Measurements from ENCODE around the gene FMN2.

The FMN2 gene

DNA sequence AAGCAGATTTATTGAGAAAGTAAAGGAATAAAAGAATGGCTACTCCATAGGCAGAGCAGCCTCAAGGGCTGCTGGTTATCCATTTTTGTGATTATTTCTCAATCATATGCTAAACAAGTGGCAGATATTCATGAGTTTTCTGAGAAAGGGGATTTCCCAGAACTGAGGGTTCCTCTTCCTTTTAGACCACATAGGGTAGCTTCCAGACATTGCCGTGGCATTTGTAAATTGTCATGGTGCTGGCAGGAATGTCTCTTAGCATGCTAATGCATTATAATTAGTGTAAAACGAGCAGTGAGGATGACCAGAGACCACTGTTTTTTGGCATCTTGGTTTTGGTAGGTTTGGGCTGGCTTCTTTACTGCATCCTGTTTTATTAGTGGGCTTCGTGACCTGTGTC lies 16.8 kb upstream of the FMN2 start:
- Histone ChIP-seq H3K9me3 (ENCODE audit: control insufficient read depth, low read length) (no peaks in the 10 kb centered on the region), H3K27ac (ENCODE audit: low read depth, low read length, severe bottlenecking) (no peak overlapping the region), H3K4me3 (ENCODE audit: extremely low read depth, insufficient read depth, low read length, poor library complexity, severe bottlenecking) (no peak overlapping the region), H3K4me1 (ENCODE audit: control insufficient read depth, insufficient read depth, low read length, poor library complexity, severe bottlenecking) (no peaks in the 10 kb centered on the region), H3K36me3 (ENCODE audit: control insufficient read depth, insufficient read depth, low read length) (no peaks in the 10 kb centered on the region)
- 86 to 90% methylated on average over 1 to 2 of the region's 3 CpGs for WGBS, 2 experiments (ENCODE audit: insufficient coverage in 2 of 2)

DNA sequence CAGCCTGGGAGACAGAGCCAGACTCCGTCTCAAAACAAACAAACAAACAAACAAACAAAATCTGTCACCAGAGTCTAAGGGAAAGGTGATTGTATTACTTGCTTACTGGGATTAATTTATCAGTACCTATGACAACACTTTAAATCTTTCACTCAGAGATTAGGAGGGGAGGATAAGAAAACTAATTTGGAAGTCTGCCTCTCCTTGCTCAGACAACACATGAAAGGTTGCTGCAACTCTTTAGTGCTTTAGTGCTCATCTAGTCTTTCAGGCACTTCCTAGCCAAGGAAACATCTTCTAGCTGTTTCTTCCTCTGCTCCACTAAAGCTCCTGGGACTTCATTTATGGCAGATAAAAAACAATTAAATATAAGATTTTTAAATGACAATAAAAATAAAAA lies 7.3 kb upstream of the FMN2 start:
- no peaks in the 10 kb centered on the region for H3K36me3 ChIP-seq (ENCODE audit: control insufficient read depth, insufficient read depth, low read length)
- WGBS, 2 experiments (ENCODE audit: insufficient coverage in 2 of 2) = no CpG with 5 or more reads among the region's 1 CpG
- no peaks in the 10 kb centered on the region for H3K9me3 ChIP-seq (ENCODE audit: control insufficient read depth, low read length)
- H3K4me3 ChIP-seq (ENCODE audit: extremely low read depth, insufficient read depth, low read length, poor library complexity, severe bottlenecking) = no peak overlapping the region
- no peaks in the 10 kb centered on the region for H3K4me1 ChIP-seq (ENCODE audit: control insufficient read depth, insufficient read depth, low read length, poor library complexity, severe bottlenecking)
- no peak overlapping the region for H3K27ac ChIP-seq (ENCODE audit: low read depth, low read length, severe bottlenecking)

DNA sequence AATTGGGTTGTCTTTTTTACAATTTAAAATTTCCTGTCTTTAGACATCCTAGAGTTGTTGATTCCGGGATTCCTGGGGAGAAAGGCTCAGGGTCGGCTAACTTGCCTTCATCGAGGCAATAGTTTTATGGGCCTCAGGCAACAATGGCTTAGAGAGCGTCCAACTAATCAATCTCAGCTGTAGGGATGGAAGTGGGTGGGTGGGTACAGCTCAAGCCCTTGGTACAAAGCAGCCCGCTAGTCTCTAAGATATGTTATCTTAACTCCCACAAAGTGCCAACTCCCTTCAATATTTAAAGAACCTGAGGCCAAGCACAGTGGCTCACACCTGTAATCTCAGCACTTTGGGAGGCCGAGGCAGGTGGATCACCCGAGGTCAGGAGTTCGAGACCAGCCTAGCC lies 6.9 kb upstream of the FMN2 start:
- H3K4me1 ChIP-seq (ENCODE audit: control insufficient read depth, insufficient read depth, low read length, poor library complexity, severe bottlenecking) = no peaks in the 10 kb centered on the region
- no peak overlapping the region for H3K4me3 ChIP-seq (ENCODE audit: extremely low read depth, insufficient read depth, low read length, poor library complexity, severe bottlenecking)
- 90% methylated on average over 4 of the region's 8 CpGs; no CpG with 5 or more reads in 1 of the 2 experiments for WGBS, 2 experiments (ENCODE audit: insufficient coverage in 2 of 2)
- no peak overlapping the region for H3K27ac ChIP-seq (ENCODE audit: low read depth, low read length, severe bottlenecking)
- H3K9me3 ChIP-seq (ENCODE audit: control insufficient read depth, low read length) = no peaks in the 10 kb centered on the region
- no peaks in the 10 kb centered on the region for H3K36me3 ChIP-seq (ENCODE audit: control insufficient read depth, insufficient read depth, low read length)

DNA sequence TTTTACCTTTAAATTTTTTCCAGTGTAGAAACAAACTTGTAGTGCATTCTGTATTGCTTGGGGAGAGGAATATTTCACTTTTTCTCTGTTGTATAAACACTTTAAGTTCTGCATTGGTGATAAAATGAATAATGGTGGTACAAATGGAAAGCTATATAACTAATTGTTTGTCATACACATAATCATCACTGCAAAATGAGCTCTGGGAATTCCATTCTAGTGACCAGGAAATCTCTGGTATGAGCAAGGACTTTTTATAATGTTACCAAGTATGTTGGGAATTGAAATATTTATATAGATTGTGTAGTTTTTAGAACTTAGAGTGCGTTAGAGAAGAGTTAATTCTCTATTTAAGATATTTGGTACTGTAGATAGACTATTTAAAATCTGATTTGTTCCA lies 5.0 kb upstream of the FMN2 start:
- Histone ChIP-seq H3K9me3 (ENCODE audit: control insufficient read depth, low read length) (no peaks in the 10 kb centered on the region), H3K36me3 (ENCODE audit: control insufficient read depth, insufficient read depth, low read length) (no peaks in the 10 kb centered on the region), H3K4me1 (ENCODE audit: control insufficient read depth, insufficient read depth, low read length, poor library complexity, severe bottlenecking) (peaks cover 4% of the 10 kb centered on the region), H3K27ac (ENCODE audit: low read depth, low read length, severe bottlenecking) (no peak overlapping the region), H3K4me3 (ENCODE audit: extremely low read depth, insufficient read depth, low read length, poor library complexity, severe bottlenecking) (no peak overlapping the region)
- WGBS, 2 experiments (ENCODE audit: insufficient coverage in 2 of 2) = no CpG with 5 or more reads among the region's 1 CpG

DNA sequence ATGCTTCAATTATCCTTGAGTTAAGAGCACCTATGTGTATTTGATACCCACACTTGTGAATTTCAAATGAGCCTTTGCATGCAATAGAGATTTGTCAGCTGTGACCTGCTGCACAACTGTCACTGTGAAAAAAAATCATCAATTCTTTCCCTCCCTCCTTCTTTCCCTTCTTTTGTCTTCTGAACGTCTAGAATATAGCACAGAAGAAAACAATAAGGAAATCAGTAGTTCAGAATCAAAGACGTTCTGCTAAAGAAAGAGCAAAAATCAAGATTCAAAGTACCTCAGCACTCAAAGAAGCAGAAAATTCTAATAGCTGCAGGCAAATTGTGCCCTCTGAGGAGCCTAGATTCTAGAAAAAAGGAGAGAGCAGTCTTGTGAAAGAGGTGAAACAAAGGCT lies 1.7 kb upstream of the FMN2 start:
- WGBS, 2 experiments (ENCODE audit: insufficient coverage in 2 of 2) = 67% methylated on average over 1 of the region's 2 CpGs; no CpG with 5 or more reads in 1 of the 2 experiments

DNA sequence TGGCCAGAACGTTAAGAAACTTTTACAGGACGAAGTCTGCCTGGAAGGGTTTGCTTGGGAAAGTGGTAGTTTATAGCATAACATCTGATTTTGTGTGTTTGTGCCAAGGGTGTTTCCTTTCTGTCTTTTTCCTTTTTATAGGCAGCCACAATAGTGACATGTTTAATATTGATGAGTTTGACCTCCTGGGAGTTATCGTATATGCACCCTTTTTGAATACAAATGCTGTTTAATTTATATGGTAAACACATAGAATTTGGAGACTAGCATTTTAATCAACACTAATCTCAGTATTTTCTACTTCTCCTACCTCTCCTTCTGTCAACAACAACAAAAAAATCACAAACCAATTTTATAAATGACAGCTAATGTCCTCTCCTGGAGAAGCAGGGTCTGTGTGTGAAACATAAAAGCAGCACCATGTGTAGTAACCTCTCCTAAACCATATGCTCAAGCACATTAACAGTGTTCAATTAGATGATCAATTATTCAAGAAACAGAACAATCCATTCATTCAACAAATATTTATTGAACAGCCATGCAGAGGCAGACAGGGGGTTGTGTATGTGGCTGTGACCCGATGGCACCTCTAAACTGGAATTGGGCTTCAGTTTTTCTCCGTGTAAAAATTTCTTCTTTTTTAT lies 604 bp upstream of the FMN2 start:
- 17 to 82% methylated on average over 2 of the region's 5 CpGs for WGBS, 2 experiments (ENCODE audit: insufficient coverage in 2 of 2)
- H3K4me1 ChIP-seq (ENCODE audit: control insufficient read depth, insufficient read depth, low read length, poor library complexity, severe bottlenecking) = peaks cover 8% of the 10 kb centered on the region
- H3K27ac ChIP-seq (ENCODE audit: low read depth, low read length, severe bottlenecking) = no peak overlapping the region
- H3K4me3 ChIP-seq (ENCODE audit: extremely low read depth, insufficient read depth, low read length, poor library complexity, severe bottlenecking) = peak overlapping the region; percentile 50
- no peaks in the 10 kb centered on the region for H3K36me3 ChIP-seq (ENCODE audit: control insufficient read depth, insufficient read depth, low read length)
- H3K9me3 ChIP-seq (ENCODE audit: control insufficient read depth, low read length) = no peaks in the 10 kb centered on the region

More for the DNA sequence above, 1.7 kb upstream of the FMN2 start:
- H3K4me3 ChIP-seq (ENCODE audit: extremely low read depth, insufficient read depth, low read length, poor library complexity, severe bottlenecking) = no peak overlapping the region
- H3K27ac ChIP-seq (ENCODE audit: low read depth, low read length, severe bottlenecking) = no peak overlapping the region
- H3K36me3 ChIP-seq (ENCODE audit: control insufficient read depth, insufficient read depth, low read length) = no peaks in the 10 kb centered on the region
- H3K9me3 ChIP-seq (ENCODE audit: control insufficient read depth, low read length) = no peaks in the 10 kb centered on the region
- peaks cover 8% of the 10 kb centered on the region for H3K4me1 ChIP-seq (ENCODE audit: control insufficient read depth, insufficient read depth, low read length, poor library complexity, severe bottlenecking)

DNA sequence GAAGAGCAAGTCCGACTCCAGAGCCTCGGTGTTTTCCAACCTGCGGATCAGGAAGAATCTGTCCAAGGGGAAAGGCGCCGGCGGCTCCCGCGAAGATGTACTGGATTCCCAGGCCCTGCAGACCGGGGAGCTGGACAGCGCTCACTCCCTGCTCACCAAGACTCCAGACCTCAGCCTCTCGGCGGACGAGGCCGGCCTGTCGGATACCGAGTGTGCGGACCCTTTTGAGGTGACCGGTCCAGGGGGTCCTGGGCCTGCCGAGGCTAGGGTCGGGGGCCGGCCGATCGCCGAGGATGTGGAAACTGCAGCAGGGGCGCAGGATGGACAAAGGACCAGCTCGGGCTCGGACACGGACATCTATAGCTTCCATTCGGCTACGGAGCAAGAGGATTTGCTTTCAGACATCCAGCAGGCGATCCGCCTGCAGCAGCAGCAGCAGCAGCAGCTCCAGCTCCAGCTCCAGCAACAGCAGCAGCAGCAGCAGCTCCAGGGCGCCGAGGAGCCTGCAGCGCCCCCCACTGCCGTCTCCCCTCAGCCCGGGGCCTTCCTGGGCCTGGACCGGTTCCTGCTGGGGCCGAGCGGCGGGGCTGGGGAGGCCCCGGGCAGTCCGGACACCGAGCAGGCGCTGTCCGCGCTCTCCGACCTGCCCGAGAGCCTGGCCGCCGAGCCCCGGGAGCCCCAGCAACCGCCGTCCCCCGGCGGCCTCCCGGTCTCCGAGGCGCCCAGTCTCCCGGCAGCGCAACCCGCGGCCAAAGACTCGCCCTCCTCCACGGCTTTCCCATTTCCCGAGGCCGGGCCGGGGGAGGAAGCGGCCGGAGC lies 827 bp downstream of the FMN2 start:
- Histone ChIP-seq H3K36me3 (ENCODE audit: control insufficient read depth, insufficient read depth, low read length) (no peaks in the 10 kb centered on the region), H3K4me1 (ENCODE audit: control insufficient read depth, insufficient read depth, low read length, poor library complexity, severe bottlenecking) (peaks cover 8% of the 10 kb centered on the region), H3K4me3 (ENCODE audit: extremely low read depth, insufficient read depth, low read length, poor library complexity, severe bottlenecking) (peak overlapping the region; percentile 50), H3K27ac (ENCODE audit: low read depth, low read length, severe bottlenecking) (peak overlapping the region; percentile 10), H3K9me3 (ENCODE audit: control insufficient read depth, low read length) (no peaks in the 10 kb centered on the region)
- 1% methylated on average over 55 to 59 of the region's 70 CpGs for WGBS, 2 experiments (ENCODE audit: insufficient coverage in 2 of 2)

DNA sequence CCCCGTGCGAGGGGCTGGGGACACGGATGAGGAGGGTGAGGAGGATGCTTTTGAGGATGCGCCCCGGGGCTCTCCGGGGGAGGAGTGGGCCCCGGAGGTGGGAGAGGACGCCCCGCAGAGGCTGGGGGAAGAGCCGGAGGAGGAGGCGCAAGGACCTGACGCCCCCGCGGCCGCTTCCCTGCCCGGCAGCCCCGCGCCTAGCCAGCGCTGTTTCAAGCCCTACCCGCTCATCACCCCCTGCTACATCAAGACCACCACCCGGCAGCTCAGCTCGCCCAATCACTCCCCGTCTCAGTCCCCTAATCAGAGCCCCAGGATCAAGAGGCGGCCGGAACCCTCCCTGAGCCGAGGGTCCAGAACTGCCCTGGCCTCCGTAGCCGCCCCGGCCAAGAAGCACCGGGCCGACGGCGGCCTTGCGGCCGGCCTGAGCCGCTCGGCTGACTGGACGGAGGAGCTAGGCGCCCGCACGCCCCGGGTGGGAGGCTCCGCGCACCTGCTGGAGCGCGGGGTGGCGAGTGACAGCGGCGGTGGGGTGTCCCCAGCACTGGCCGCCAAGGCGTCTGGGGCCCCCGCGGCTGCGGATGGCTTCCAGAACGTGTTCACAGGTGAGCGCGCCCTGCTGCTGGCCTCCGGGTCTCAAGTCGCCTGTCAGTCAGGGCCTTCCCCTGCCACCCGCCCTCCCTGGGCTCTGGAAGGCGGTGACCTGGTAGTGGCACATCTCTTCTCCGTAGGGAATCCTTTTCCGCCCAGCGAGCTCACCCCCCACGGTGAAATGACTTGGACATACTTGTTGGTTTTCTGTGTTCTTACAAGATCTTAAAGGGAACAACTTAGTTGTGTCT lies 1.7 kb downstream of the FMN2 start:
- Histone ChIP-seq H3K4me3 (ENCODE audit: extremely low read depth, insufficient read depth, low read length, poor library complexity, severe bottlenecking) (peak overlapping the region; percentile 50), H3K36me3 (ENCODE audit: control insufficient read depth, insufficient read depth, low read length) (no peaks in the 10 kb centered on the region), H3K4me1 (ENCODE audit: control insufficient read depth, insufficient read depth, low read length, poor library complexity, severe bottlenecking) (peaks cover 8% of the 10 kb centered on the region), H3K27ac (ENCODE audit: low read depth, low read length, severe bottlenecking) (no peak overlapping the region), H3K9me3 (ENCODE audit: control insufficient read depth, low read length) (no peaks in the 10 kb centered on the region)
- 1 to 3% methylated on average over 44 to 58 of the region's 65 CpGs for WGBS, 2 experiments (ENCODE audit: insufficient coverage in 2 of 2)

DNA sequence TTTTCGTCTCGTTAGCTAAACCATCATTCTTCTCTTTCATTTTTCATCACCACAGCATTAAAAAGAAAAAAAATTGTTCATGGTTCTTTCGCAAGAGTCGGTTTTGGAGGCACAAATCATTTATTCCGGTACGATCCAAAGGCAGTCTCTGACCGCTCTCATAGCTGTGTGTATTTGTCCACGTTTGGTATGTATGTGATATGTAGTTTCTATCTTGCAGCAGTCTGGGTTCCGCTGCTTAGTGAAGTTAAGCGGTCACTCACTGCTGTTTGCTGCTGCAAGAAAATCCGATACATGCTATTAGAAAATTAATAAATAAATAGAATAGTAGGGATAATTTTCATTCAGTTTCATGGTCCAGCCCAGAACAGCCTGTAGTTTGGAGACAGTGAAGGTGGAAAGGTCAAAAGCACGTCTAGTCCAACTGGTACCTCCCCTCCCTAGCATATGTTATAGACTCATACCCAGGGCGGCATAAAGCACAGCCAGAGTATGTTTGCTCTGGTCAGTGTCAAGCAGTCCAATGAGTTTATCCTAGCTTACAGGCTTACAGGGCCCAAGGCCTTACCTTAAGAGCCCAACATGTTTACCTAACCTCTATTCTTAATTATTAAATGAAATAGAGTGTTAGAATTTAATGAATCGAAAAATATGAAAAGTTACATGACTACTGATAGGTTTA lies 2.5 kb downstream of the FMN2 start:
- no peaks in the 10 kb centered on the region for H3K9me3 ChIP-seq (ENCODE audit: control insufficient read depth, low read length)
- H3K27ac ChIP-seq (ENCODE audit: low read depth, low read length, severe bottlenecking) = no peak overlapping the region
- H3K4me1 ChIP-seq (ENCODE audit: control insufficient read depth, insufficient read depth, low read length, poor library complexity, severe bottlenecking) = peaks cover 8% of the 10 kb centered on the region
- H3K36me3 ChIP-seq (ENCODE audit: control insufficient read depth, insufficient read depth, low read length) = no peaks in the 10 kb centered on the region
- no peak overlapping the region for H3K4me3 ChIP-seq (ENCODE audit: extremely low read depth, insufficient read depth, low read length, poor library complexity, severe bottlenecking)
- 85 to 92% methylated on average over 6 to 10 of the region's 14 CpGs for WGBS, 2 experiments (ENCODE audit: insufficient coverage in 2 of 2)

DNA sequence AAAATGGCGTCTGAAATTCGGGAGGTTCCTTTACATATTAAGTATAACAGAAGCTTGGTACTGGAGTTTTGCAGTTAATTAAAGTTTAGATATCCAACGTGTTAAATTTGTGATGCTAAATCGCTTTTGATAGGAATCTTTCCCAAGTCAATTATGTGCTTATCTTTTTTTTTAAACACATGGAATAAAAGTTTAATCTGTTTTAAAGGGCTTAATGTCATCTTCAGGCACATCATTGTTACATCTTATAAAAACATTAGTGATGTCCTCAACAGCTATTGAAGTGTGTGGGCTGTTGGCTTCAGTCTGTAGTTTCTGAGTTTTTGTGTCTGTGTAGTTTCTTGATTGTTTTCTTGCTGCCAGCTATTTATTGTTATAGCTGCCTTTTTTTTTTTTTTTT lies 5.3 kb downstream of the FMN2 start:
- Histone ChIP-seq H3K27ac (ENCODE audit: low read depth, low read length, severe bottlenecking) (no peak overlapping the region), H3K4me3 (ENCODE audit: extremely low read depth, insufficient read depth, low read length, poor library complexity, severe bottlenecking) (no peak overlapping the region), H3K4me1 (ENCODE audit: control insufficient read depth, insufficient read depth, low read length, poor library complexity, severe bottlenecking) (peaks cover 4% of the 10 kb centered on the region), H3K9me3 (ENCODE audit: control insufficient read depth, low read length) (no peaks in the 10 kb centered on the region), H3K36me3 (ENCODE audit: control insufficient read depth, insufficient read depth, low read length) (no peaks in the 10 kb centered on the region)
- WGBS, 2 experiments (ENCODE audit: insufficient coverage in 2 of 2) = no CpG with 5 or more reads among the region's 4 CpGs

All from mesodermal cell (in vitro differentiated cells).